Prostate gland (tissue), 2 donors: Measurements from ENCODE around the gene OR2T29. TPM values are rescaled to one million over a fixed set of nuclear protein-coding genes. Genes with fewer than 3 reads are reported as not detected.
"Not testable (repeated sequence)": the region's sequence is repeated elsewhere in the genome, so short reads cannot be mapped to it uniquely, and the experiment has no call there.

ENCODE experiments used
- DNase-seq: peaks from one replicate; pipeline ENCODE4 v3.0.0-alpha.2; 2019; ENCODE audit warnings: low spot score
- H3K27ac ChIP-seq, 2 donors: fragments of 200-600 bp; sonication (generic); 2 replicates each; pipeline ENCODE4 v1.5.1; 2017 to 2019
- H3K27me3 ChIP-seq: fragments of 200-600 bp; sonication (generic); replicated peaks from 2 replicates; pipeline ENCODE4 v1.5.1; 2019; ENCODE audit not compliant: insufficient read depth
- H3K36me3 ChIP-seq, 2 donors: fragments of 200-600 bp; sonication (generic); 1 replicate in 1 of 2; 2 replicates in 1 of 2; pipeline versions ENCODE4 v1.5.1 to v1.8.1; 2017 to 2019
- H3K4me1 ChIP-seq: fragments of 200-600 bp; sonication (generic); replicated peaks from 2 replicates; pipeline ENCODE4 v1.5.1; 2019
- H3K4me3 ChIP-seq, 2 donors: fragments of 200-600 bp; sonication (generic); 2 replicates each; pipeline ENCODE4 v1.5.1; 2017 to 2019
- H3K9me3 ChIP-seq: fragments of 200-600 bp; sonication (generic); 2 replicates; pipeline ENCODE4 v1.5.1; 2017
- POLR2A ChIP-seq: fragments of 450-650 bp; IDR thresholded peaks from one replicate; pipeline ENCODE4 v1.6.1; 2016; ENCODE audit warnings: antibody characterized with exemption, mild to moderate bottlenecking
- POLR2AphosphoS5 ChIP-seq: sonication (generic); formaldehyde crosslinking; IDR thresholded peaks from one replicate; pipeline ENCODE4 v1.6.1; 2017; ENCODE audit warnings: antibody characterized with exemption
- WGBS: methylation state at CpG from one replicate; pipeline ENCODE4 v1.1.5; 2018; 5-methylcytosine and 5-hydroxymethylcytosine counted together
- intact Hi-C: fragments of 100-400 bp; cut with DNase I; formaldehyde crosslinking; loops from one replicate; pipeline ENCODE4 v1.14.2; 2022
- total RNA-seq, 2 donors: library from RNA; depleted of rRNA; stranded (reverse); fragments of >200 nt; gene quantifications; one replicate each; pipeline ENCODE4 v1.1.0, GENCODE V29; 2016
- TF ChIP-seq, protein P1 (sequence below), 4 experiments: fragments of 200-600 bp in 2 of 4; fragments of 450-650 bp in 2 of 4; sonication (generic) in 2 of 4; IDR thresholded peaks; 1 replicate in 3 of 4; 2 replicates in 1 of 4; pipeline ENCODE4 v1.5.1; 2016 to 2019; ENCODE audit warnings: antibody characterized with exemption in 4 of 4, mild to moderate bottlenecking in 2 of 4, moderate library complexity in 2 of 4

OR2T29 gene
- total RNA-seq, 2 donors from 2014 or later = not detected

DNA sequence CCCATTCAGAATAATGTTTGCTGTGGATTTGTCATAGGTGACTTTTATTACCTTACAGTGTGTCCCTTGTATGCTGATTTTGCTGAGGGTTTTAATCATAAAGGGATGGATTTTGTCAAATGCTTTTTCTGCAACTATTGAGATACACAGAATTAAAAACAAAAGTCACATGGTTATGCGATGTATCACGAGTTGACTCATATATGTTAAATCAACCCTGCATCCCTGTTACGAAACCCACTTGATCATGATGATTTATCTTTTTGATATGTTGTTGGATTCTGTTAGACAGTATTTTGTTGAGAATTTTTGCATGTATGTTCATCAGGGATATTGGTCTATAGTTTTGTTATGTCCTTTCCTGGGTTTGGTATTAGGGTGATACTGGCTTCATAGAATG, 22.7 kb upstream of the OR2T29 start:
- no peaks in the 10 kb centered on the region for H3K4me1 ChIP-seq
- H3K4me3 ChIP-seq = no peak overlapping the region
- 79% methylated on average over 3 of the region's 3 CpGs for whole genome bisulfite sequencing
- TF ChIP-seq, protein P1, sequence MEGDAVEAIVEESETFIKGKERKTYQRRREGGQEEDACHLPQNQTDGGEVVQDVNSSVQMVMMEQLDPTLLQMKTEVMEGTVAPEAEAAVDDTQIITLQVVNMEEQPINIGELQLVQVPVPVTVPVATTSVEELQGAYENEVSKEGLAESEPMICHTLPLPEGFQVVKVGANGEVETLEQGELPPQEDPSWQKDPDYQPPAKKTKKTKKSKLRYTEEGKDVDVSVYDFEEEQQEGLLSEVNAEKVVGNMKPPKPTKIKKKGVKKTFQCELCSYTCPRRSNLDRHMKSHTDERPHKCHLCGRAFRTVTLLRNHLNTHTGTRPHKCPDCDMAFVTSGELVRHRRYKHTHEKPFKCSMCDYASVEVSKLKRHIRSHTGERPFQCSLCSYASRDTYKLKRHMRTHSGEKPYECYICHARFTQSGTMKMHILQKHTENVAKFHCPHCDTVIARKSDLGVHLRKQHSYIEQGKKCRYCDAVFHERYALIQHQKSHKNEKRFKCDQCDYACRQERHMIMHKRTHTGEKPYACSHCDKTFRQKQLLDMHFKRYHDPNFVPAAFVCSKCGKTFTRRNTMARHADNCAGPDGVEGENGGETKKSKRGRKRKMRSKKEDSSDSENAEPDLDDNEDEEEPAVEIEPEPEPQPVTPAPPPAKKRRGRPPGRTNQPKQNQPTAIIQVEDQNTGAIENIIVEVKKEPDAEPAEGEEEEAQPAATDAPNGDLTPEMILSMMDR (IDR thresholded peaks at IDR 0.05) = no peak
- TF ChIP-seq POLR2AphosphoS5 = no peak
- TF ChIP-seq POLR2A = no peak
- no peak overlapping the region for H3K27ac ChIP-seq
- no peaks in the 10 kb centered on the region for H3K9me3 ChIP-seq
- no peak for DNase-seq
- no peaks in the 10 kb centered on the region for H3K36me3 ChIP-seq
- H3K27me3 ChIP-seq = no peaks in the 10 kb centered on the region
- intact Hi-C loops = no loop called here

DNA sequence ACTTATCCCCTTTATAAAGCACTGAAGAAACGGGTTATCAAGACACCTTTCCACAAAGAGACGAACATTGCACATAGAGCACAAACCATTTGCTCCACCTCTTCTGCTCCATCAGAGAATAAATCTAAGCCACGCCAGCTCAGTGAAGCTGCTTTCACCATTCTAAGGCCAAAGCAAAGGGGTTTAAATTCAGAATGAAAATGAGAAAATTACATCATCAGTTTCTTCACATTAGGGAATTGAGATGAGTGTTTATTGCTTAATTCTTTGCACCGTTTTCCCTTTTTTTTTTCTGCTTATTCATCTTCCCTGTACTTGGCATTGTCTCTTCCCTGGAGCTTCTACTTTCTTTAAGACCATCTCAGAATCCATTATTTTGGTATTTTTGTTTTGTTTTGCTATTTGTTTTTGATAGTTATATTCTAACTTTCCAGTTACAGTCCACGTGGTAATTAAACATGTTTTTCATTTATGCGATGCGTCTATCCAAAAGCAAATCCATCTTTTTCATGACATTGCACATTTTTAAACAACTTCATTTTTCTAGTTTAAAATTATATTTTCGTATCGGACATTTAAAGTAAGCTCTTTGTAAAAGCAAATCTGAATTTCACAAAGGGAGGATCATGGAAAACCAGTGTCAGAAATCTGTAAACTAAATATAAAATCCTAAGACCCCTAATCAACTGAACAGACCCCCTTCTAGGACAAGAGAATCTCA, 13.8 kb upstream of the OR2T29 start:
- intact Hi-C loops = no loop called here
- DNase-seq = no peak
- H3K27ac ChIP-seq = no peak overlapping the region
- no peak for TF ChIP-seq POLR2A
- TF ChIP-seq, protein P1 (IDR thresholded peaks at IDR 0.05) = no peak
- TF ChIP-seq POLR2AphosphoS5 = no peak
- no peaks in the 10 kb centered on the region for H3K36me3 ChIP-seq
- no peaks in the 10 kb centered on the region for H3K9me3 ChIP-seq
- WGBS = 85% methylated on average over 9 of the region's 9 CpGs
- no peaks in the 10 kb centered on the region for H3K4me1 ChIP-seq
- no peaks in the 10 kb centered on the region for H3K27me3 ChIP-seq
- H3K4me3 ChIP-seq = no peak overlapping the region

DNA sequence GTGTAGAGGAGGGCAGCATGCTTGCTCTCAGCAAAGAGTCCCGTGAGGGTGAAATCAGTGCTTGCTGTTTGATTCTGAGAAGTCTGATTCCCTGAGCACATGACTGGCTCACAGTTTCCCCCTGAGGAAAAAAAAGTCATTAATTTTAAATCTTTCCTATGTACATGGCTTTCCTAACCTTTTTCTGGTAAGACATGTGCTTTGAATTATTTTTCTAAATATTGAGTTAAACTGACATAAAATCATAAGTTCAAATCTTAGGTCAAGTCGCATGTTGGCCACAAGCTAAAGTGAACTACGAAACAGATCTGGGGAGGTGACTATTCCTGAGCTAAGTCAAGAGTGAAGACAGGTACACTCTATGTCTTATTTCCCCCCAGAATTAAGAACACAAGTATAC, 12.1 kb upstream of the OR2T29 start, which contains the start of gene OR2T34:
Gene OR2T34, minus strand, starts transcription at position 101 of the 400 bp plus-strand sequence. Its CDS starts 0 bp downstream, at position 101.
- WGBS = 89% methylated on average over 3 of the region's 3 CpGs
- H3K36me3 ChIP-seq, H3K27me3 ChIP-seq, H3K9me3 ChIP-seq, intact Hi-C loops, H3K27ac ChIP-seq, H3K4me1 ChIP-seq, DNase-seq, H3K4me3 ChIP-seq: not testable (repeated sequence)

DNA sequence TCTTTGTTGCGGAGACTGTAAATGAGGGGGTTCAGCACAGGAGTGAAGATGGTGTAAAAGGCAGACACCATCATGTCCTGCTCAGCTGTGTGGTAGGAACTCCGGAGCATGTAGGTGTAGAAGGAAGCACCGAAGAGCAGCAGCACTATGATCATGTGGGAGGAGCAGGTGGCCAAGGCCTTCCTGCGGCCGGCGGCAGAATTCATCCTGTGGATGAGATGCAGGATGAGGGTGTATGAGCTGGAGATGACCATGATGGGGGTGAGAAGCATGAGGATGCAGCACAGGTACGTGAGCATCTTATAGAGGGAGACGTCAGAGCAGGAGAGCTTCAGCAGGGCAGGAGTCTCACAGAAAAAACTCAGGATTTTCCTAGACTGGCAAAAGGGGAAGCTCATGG, 11.3 kb upstream of the OR2T29 start:
- DNase-seq, H3K4me1 ChIP-seq, H3K27ac ChIP-seq, H3K9me3 ChIP-seq, intact Hi-C loops, H3K27me3 ChIP-seq, H3K36me3 ChIP-seq, H3K4me3 ChIP-seq: not testable (repeated sequence)
- 83% methylated on average over 5 of the region's 8 CpGs for WGBS

DNA sequence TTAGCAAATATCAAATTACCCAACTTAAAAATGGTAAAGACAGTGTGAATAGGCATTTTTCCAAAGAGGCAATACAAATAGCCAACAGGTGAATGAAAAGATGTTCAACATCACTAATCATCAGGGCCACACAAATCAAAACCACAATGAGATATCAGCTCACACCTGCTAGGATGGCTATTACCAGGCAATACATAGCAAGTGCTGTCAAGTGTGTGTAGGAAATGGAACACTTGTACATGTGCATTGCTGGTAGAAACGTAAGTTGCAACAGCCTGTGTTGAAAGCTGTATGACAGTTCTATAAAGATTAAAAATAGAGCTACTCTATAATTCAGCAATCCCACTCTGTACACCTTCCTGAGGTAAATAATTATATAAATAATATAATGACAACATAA, 9.5 kb upstream of the OR2T29 start:
- H3K36me3 ChIP-seq, H3K9me3 ChIP-seq, H3K4me3 ChIP-seq, H3K27me3 ChIP-seq, DNase-seq, intact Hi-C loops, H3K4me1 ChIP-seq, H3K27ac ChIP-seq: not testable (repeated sequence)
- WGBS = no CpG with 5 or more reads among the region's 1 CpG

DNA sequence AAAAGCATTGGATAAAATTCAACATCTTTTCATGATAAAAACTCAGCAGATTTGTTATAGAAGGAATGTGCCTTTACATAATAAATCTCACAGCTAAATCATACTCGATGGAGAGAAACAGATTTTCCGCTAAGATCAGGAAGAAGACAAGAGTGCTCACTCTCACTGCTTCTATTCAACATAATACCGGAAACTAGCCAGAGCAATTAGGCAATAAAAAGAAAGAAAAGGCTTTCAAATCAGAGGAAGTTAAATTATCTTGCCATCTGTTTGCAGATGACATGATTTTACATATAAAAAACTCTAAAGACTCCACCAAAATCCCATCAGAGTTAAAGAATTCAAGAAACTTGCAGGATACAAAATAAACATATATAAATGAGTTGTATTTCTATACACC, 8.2 kb upstream of the OR2T29 start:
- H3K4me1 ChIP-seq, intact Hi-C loops, DNase-seq, H3K36me3 ChIP-seq, H3K27ac ChIP-seq, H3K4me3 ChIP-seq, H3K9me3 ChIP-seq, H3K27me3 ChIP-seq: not testable (repeated sequence)
- WGBS = 25% methylated on average over 3 of the region's 3 CpGs

DNA sequence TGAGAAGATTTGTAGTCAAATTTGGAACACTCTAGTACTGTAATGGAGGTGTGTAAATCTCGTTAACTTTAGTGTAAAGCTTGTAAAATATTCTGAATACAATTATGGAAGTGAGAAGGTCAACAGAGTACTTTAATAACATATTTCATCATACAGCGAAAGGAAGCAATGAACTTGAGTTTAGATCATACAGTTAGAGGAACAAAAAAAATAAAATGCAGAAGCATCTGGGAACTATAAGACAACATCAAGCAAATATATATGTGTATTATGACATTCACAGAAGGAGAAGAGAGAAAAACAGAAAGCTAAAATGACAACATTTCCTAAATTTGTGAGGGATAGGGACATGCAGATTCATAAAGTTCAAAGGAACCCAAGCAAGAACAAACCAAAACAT, 6.5 kb upstream of the OR2T29 start:
- H3K27ac ChIP-seq, H3K4me3 ChIP-seq, intact Hi-C loops, H3K4me1 ChIP-seq, DNase-seq, H3K27me3 ChIP-seq, H3K36me3 ChIP-seq, H3K9me3 ChIP-seq: not testable (repeated sequence)
- WGBS = 17% methylated on average over 2 of the region's 2 CpGs

DNA sequence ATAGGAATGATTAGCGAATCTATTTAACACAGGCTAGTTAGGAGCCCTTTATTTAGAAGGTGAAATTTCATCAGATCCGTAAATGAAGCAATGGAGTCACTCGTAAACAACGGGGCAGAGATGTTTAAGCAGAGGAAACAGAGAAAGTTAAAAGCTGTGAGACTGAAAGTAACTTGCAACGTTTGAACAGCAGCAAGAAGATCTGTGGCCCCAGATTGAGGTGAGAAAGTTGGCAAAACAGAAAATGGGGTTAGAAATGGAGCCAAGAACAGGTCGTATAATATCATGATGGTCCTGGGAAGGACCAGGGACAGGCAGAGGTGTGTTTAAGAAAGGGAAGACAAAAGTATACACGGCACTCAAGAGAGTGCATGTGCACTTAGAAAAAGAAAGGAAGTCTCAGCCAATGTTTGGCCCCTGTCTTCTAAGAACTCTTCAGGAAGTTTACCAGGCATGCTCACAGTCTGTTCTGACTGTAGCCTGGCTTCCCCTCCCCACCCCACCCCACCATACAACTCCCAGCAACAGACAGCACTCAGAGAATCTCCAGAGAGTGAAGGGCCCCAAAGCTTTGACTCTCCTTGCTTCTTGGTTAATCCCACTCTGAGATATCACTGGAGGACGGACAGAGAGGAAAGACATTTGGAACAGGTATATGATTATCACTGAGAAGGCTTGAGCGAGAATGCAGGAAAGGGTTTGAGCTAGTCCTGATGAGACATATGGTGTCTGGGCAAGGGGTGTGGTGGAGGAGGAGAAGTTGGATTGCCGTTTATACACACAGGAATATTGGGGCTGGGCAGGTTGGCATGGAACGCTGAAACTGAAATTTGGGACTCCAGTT, 3.2 kb upstream of the OR2T29 start:
- WGBS = 65% methylated on average over 11 of the region's 11 CpGs
- H3K9me3 ChIP-seq, H3K27ac ChIP-seq, DNase-seq, H3K36me3 ChIP-seq, H3K4me1 ChIP-seq, H3K27me3 ChIP-seq, intact Hi-C loops, H3K4me3 ChIP-seq: not testable (repeated sequence)

DNA sequence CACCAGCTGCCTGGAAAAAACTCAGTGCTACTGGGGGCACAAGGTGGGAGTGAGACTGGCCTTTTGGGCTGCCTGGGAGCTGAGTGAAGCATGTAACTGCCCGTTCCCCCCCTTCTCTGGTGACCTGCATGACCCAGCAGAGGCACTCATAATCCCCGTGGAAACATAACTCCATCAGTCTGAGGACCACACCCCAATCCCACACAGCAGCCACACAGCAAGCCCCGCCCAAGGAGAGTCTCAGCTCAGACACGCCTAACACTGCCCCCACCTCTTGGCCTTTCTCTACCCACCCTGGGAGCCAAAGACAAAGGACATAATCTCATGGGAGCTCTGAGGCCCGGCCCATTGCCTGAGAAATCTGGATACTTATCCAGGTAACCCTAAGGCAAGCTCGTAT, 11.5 kb downstream of the OR2T29 start:
- H3K27me3 ChIP-seq, H3K36me3 ChIP-seq, H3K4me1 ChIP-seq, H3K9me3 ChIP-seq, intact Hi-C loops, DNase-seq, H3K27ac ChIP-seq, H3K4me3 ChIP-seq: not testable (repeated sequence)
- no CpG with 5 or more reads among the region's 6 CpGs for WGBS

DNA sequence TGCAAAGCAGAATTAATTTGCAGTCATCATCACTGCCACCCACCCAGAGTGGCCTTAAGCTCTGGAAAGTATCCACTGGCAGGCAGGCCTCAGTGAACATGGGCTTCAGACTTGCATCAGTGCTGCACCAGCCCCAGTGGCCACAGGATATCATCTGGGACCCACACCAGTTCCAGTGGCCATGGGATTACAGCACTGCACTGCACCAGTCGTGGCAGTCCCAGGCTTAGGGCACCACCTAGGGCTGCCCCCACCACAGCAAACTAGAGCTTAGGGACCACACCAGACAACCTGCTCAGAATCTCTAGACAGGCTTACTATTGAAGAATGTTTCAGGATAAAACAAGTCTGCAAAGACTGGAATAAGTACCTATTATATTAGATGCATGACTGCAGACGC, 15.2 kb downstream of the OR2T29 start:
- H3K9me3 ChIP-seq, H3K4me1 ChIP-seq, H3K4me3 ChIP-seq, H3K27me3 ChIP-seq, H3K36me3 ChIP-seq, intact Hi-C loops, H3K27ac ChIP-seq, DNase-seq: not testable (repeated sequence)
- WGBS = no CpG with 5 or more reads among the region's 2 CpGs
